Right lung (tissue), 5 donors: ENCODE data around the gene EPB41L4B. TPM values are rescaled to one million over a fixed set of nuclear protein-coding genes. Genes with fewer than 3 reads are reported as not detected.

Experiments used
- DNase-seq, 2 donors: peaks; one replicate each; pipeline ENCODE4 v3.0.0-alpha.2; 2013
- polyA plus RNA-seq, 5 donors: library from polyadenylated mRNA; unstranded; fragments of 120-200 nt; gene quantifications; one replicate each; pipeline versions ENCODE4 v1.2.1 to v1.2.3, GENCODE V29; 2013; ENCODE audit warnings: inconsistent platforms in 1 of 5, low replicate concordance in 1 of 5; ENCODE audit not compliant: insufficient read length in 5 of 5, insufficient read depth in 1 of 5

Gene EPB41L4B
- polyA plus RNA-seq, 5 donors: 11.7 to 15.5 (median 13.2) TPM

- DNase-seq: no peak
Measured at GRCh38 chr9:109122726-109123621, 197.9 kb downstream of the EPB41L4B start.

Other genes starting within 250 kb of the EPB41L4B start
- gene TMEM245, start 201.1 kb downstream of the EPB41L4B start, polyA plus RNA-seq: 10 to 100 TPM; 53.6 to 85.4 (median 78.5) TPM
- 1 to 10 TPM; 1.7 to 6.0 (median 2.9) TPM for gene FRRS1L, start 153.8 kb downstream of the EPB41L4B start, polyA plus RNA-seq
- gene PTPN3, start 177.2 kb upstream of the EPB41L4B start, polyA plus RNA-seq: 10 to 100 TPM in 4 of 5 donors, 1 to 10 TPM in 1; 9.1 to 15.4 (median 12.7) TPM